Thyroid gland (tissue), 4 donors: Measurements from ENCODE around the gene OBSCN. TPM values are rescaled to one million over a fixed set of nuclear protein-coding genes. Genes with fewer than 3 reads are reported as not detected.

Experiments
- DNase-seq, 2 donors: peaks; one replicate each; pipeline ENCODE4 v3.0.0-alpha.2; 2019
- H3K27ac ChIP-seq, 3 donors: fragments of 200-600 bp; sonication (generic); 1 replicate in 2 of 3; 2 replicates in 1 of 3; pipeline ENCODE4 v1.5.1; 2016 to 2019; ENCODE audit warnings: mild to moderate bottlenecking in 1 of 3, moderate library complexity in 1 of 3
- H3K27me3 ChIP-seq: fragments of 200-600 bp; sonication (generic); one replicate; pipeline ENCODE4 v1.5.1; 2019
- H3K36me3 ChIP-seq, 2 donors: fragments of 200-600 bp; sonication (generic); one replicate each; pipeline ENCODE4 v1.5.1; 2016 to 2019
- H3K4me1 ChIP-seq, 2 donors: fragments of 200-600 bp; sonication (generic); one replicate each; pipeline ENCODE4 v1.5.1; 2017 to 2019
- H3K4me3 ChIP-seq, 3 donors: fragments of 200-600 bp; sonication (generic); replicated peaks in 1 of 3; 1 replicate in 2 of 3; 2 replicates in 1 of 3; pipeline ENCODE4 v1.5.1; 2016; ENCODE audit warnings: mild to moderate bottlenecking in 1 of 3
- H3K9me3 ChIP-seq: fragments of 200-600 bp; sonication (generic); one replicate; pipeline ENCODE4 v1.5.1; 2017
- POLR2A ChIP-seq, 2 donors: fragments of 450-650 bp; IDR thresholded peaks; one replicate each; pipeline ENCODE4 v1.6.1; 2017; ENCODE audit warnings: antibody characterized with exemption in 2 of 2, mild to moderate bottlenecking in 2 of 2, moderate library complexity in 1 of 2
- WGBS, 2 donors: methylation state at CpG; one replicate each; pipeline ENCODE4 v1.1.5; 2017; 5-methylcytosine and 5-hydroxymethylcytosine counted together
- intact Hi-C: fragments of 100-400 bp; cut with DNase I; formaldehyde crosslinking; loops from one replicate; pipeline ENCODE4 v1.15.1; 2023
- total RNA-seq, 4 donors: library from RNA; depleted of rRNA; stranded (reverse); fragments of >200 nt; gene quantifications; one replicate each; pipeline ENCODE4 v1.2.3, GENCODE V29; 2016
- TF ChIP-seq, protein P1 (sequence below), 6 experiments: fragments of 200-600 bp in 3 of 6; fragments of 450-650 bp in 3 of 6; sonication (generic) in 3 of 6; IDR thresholded peaks; one replicate each; pipeline ENCODE4 v1.5.1; 2016 to 2019; ENCODE audit warnings: antibody characterized with exemption in 6 of 6, mild to moderate bottlenecking in 2 of 6, inconsistent platforms in 1 of 6, moderate library complexity in 1 of 6

OBSCN gene
- total RNA-seq, 4 donors from 2014 or later = 24.0 to 35.1 (median 31.5) TPM

DNA sequence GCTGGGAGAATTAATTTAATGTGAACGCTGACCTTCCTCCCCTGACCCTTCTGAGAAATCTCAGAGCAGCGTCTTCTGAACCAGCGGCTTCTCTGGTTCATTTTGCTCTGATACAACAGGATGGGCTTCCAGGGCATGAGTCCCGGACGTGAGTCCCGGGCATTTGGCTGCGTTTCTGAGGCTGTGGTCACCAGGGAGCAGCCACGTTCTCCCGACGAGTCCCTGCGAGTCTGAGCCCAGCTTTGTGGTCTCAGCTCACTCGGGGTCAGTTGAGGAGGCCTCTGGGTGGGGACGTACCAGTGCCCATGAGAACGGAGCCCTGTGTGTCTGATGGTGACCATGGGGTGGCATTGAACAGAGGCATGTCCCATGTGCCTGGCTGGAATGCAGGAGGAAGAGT, 17.7 kb upstream of the OBSCN start:
- Histone ChIP-seq H3K27ac (no peak overlapping the region), H3K9me3 (no peaks in the 10 kb centered on the region), H3K4me1 (no peaks in the 10 kb centered on the region), H3K36me3 (no peaks in the 10 kb centered on the region), H3K27me3 (no peaks in the 10 kb centered on the region), H3K4me3 (no peak overlapping the region)
- no peak for TF ChIP-seq POLR2A (IDR thresholded peaks at IDR 0.05)
- TF ChIP-seq, protein P1, sequence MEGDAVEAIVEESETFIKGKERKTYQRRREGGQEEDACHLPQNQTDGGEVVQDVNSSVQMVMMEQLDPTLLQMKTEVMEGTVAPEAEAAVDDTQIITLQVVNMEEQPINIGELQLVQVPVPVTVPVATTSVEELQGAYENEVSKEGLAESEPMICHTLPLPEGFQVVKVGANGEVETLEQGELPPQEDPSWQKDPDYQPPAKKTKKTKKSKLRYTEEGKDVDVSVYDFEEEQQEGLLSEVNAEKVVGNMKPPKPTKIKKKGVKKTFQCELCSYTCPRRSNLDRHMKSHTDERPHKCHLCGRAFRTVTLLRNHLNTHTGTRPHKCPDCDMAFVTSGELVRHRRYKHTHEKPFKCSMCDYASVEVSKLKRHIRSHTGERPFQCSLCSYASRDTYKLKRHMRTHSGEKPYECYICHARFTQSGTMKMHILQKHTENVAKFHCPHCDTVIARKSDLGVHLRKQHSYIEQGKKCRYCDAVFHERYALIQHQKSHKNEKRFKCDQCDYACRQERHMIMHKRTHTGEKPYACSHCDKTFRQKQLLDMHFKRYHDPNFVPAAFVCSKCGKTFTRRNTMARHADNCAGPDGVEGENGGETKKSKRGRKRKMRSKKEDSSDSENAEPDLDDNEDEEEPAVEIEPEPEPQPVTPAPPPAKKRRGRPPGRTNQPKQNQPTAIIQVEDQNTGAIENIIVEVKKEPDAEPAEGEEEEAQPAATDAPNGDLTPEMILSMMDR (IDR thresholded peaks at IDR 0.05) = no peak
- 88 to 90% methylated on average over 11 to 14 of the region's 14 CpGs for WGBS, 2 donors
- DNase-seq = no peak
- intact Hi-C loops = no loop called here

DNA sequence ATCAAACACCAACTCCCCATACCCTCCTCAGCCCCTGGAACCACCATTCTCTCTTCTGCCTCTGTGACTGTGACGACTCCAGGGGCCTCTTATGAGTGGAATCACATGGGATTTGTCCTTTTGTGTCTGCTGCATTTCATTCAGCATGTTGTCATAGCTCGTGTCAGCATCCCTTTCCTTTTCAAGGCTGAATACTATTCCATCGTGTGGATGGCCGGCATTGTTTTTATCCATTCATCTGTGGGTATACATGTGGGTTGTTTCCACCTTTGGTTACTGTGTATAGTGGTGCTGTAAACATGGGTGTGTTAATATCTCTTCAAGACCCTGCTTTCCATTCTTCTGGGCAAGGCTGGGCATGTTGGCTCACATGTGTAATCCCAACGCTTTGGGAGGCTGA, 17.1 kb upstream of the OBSCN start:
- H3K9me3 ChIP-seq = no peaks in the 10 kb centered on the region
- no peak for TF ChIP-seq POLR2A (IDR thresholded peaks at IDR 0.05)
- TF ChIP-seq, protein P1 (IDR thresholded peaks at IDR 0.05) = no peak
- intact Hi-C loops = no loop called here
- no peak for DNase-seq
- H3K36me3 ChIP-seq = no peaks in the 10 kb centered on the region
- WGBS, 2 donors = 89 to 94% methylated on average over 5 of the region's 5 CpGs
- H3K4me3 ChIP-seq = no peak overlapping the region
- H3K4me1 ChIP-seq = no peaks in the 10 kb centered on the region
- no peak overlapping the region for H3K27ac ChIP-seq
- no peaks in the 10 kb centered on the region for H3K27me3 ChIP-seq

DNA sequence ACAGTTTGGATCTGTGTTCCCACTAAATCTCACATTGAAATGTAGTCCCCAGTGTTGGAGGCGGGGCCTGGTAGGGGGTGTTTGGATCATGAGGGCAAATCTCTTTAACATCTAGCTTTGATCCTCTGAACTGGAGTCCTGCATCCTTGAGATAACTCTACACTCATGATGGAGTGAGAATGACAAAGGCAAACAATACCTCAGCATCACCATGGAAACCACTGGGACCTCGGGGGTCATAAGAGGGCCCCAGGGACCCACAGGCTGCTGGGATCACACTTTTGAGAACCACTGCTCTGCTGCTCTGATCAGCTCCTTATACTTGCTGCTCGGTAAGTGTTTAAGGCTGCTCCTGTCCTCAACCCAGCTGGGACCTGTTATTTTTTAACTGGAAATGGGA, 13.4 kb upstream of the OBSCN start:
- Histone ChIP-seq H3K27ac (no peak overlapping the region), H3K4me1 (no peaks in the 10 kb centered on the region), H3K36me3 (no peaks in the 10 kb centered on the region), H3K4me3 (no peak overlapping the region), H3K9me3 (no peaks in the 10 kb centered on the region), H3K27me3 (no peaks in the 10 kb centered on the region)
- no peak for TF ChIP-seq POLR2A (IDR thresholded peaks at IDR 0.05)
- TF ChIP-seq, protein P1 (IDR thresholded peaks at IDR 0.05) = no peak
- WGBS, 2 donors = 70 to 74% methylated on average over 3 of the region's 3 CpGs
- intact Hi-C loops = no loop called here
- DNase-seq = no peak

DNA sequence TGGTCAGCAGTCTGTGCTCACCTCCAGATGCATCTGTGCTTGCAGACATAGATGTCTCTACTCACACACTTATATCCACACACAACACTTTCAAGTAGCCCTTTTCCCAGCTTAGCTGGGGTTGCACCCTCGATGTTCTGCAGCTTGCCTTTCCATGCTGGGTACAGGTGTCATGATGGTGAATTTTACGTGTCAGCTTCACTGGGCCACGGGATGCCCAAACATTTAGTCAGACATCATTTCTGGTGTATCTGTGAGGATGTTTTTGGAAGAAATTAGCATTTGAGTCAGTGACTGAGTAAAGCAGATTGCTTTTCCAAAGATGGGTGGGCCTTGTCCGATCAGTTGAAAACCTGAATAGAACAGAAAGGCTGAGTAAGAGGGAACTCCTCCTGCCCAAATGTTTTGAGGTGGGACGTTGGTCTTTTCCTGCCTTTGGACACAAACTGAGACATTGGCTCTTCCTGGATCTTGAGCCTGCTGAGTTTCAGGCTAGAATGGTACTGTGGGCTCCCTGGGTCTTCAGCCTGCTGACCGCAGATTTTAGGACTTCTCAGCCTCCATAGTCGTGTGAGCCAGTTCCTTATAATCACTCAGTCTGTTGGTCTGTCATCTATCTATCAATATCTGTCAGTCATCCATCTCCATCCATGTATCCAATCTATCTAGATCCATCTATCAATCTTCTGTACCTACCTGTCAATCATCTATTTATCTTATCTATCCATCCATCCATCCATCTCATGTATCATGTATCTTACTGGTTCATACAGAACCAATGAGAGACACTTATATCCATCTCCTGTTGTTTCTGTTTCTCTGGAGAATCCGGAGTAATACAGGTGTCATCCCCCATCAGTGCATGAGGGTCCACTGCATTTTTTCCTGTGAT, 12.7 kb upstream of the OBSCN start:
- no peaks in the 10 kb centered on the region for H3K36me3 ChIP-seq
- H3K27ac ChIP-seq = no peak overlapping the region
- H3K27me3 ChIP-seq = no peaks in the 10 kb centered on the region
- intact Hi-C loops = no loop called here
- H3K9me3 ChIP-seq = no peaks in the 10 kb centered on the region
- no peak overlapping the region for H3K4me3 ChIP-seq
- WGBS, 2 donors = 92 to 93% methylated on average over 8 of the region's 8 CpGs
- no peaks in the 10 kb centered on the region for H3K4me1 ChIP-seq
- TF ChIP-seq POLR2A (IDR thresholded peaks at IDR 0.05) = no peak
- TF ChIP-seq, protein P1 (IDR thresholded peaks at IDR 0.05) = no peak
- DNase-seq = no peak

DNA sequence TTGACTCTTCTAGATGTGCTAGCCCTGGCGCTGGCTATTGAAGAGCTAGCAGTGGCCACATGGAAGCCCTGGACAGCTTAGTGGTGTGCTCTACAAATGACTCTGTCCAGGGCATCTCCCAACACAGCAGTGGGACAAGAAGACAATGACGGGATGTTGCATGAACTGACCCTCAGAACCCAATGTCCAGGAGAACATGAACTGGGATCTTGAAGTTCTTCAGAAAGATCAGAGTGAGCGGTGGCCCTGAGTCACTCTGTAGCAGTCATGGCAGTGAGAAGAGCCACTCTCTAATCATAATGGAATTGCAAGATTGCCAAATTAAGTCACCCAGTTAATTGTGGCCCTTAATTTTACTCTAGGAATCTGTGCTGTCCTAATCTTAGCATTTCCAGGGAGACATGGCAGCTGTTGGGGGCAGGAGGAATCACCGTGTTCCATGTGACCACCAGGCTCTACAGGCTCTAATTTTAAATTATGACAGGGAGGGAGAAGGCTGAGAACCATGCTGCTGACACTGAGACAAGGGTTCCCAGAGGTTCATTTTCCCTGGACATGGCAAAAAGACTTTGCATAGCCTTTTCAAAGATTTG, 10.2 kb upstream of the OBSCN start:
- no peak overlapping the region for H3K27ac ChIP-seq
- WGBS, 2 donors = 90 to 93% methylated on average over 4 of the region's 4 CpGs
- intact Hi-C loops = no loop called here
- no peak for TF ChIP-seq POLR2A (IDR thresholded peaks at IDR 0.05)
- TF ChIP-seq, protein P1 (IDR thresholded peaks at IDR 0.05) = no peak
- no peaks in the 10 kb centered on the region for H3K4me1 ChIP-seq
- H3K36me3 ChIP-seq = no peaks in the 10 kb centered on the region
- H3K27me3 ChIP-seq = no peaks in the 10 kb centered on the region
- H3K4me3 ChIP-seq = no peak overlapping the region
- no peaks in the 10 kb centered on the region for H3K9me3 ChIP-seq
- no peak for DNase-seq
